ENCODE measurements around the gene POMT1. TPM values are rescaled to one million over a fixed set of nuclear protein-coding genes. Genes with fewer than 3 reads are reported as not detected.

The POMT1 gene
- total and polyA plus RNA-seq, 2 experiments from 2014 or later, result 35.3 to 44.8 TPM

DNA sequence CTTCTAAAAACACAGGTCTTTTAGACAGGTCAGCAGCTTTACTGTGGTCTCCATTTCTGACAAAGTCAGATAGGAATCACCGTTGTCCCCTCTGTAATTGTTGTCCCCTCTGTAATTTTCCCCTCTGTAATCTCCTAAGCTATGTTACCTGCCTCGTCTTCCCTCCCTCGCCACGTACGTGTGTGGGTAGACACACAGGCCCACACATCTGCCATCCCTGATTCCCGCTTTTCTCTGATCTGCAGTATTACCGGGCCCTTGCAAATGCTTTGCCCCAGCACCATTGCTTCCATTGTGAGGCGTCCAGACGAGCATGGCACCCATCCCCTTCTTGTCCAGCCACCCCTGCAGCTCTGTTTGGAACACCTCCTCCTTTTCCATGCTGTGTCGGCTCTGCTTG lies 45.0 kb upstream of the POMT1 start:
- Histone ChIP-seq H3K9me2 (replicated peaks; ENCODE audit: insufficient read depth) (no peaks in the 10 kb centered on the region), H4K20me1 (ENCODE audit: insufficient read depth, poor library complexity, severe bottlenecking) (peaks cover 14% of the 10 kb centered on the region)
- no peak for DNase-seq (ENCODE audit: low spot score)

GRCh38 chr9:131459056-131459455 lies 43.7 kb upstream of the POMT1 start:
- Histone ChIP-seq H3K27ac (no peak overlapping the region), H3K27me3 (no peaks in the 10 kb centered on the region), H4K20me1 (ENCODE audit: insufficient read depth, poor library complexity, severe bottlenecking) (peaks cover 4% of the 10 kb centered on the region), H3K4me3 (no peak overlapping the region), H3K9me3 (ENCODE audit: low read depth) (no peaks in the 10 kb centered on the region), H2AFZ (no peak overlapping the region), H3K4me2 (no peak overlapping the region), H3K9me2 (replicated peaks; ENCODE audit: insufficient read depth) (no peaks in the 10 kb centered on the region), H3K36me3 (replicated peaks; ENCODE audit: insufficient read depth, low read depth) (peaks cover 5% of the 10 kb centered on the region), H3K79me2 (peaks cover 50% of the 10 kb centered on the region), H3K4me1 (ENCODE audit: insufficient read depth) (no peaks in the 10 kb centered on the region)
- no peak for DNase-seq (ENCODE audit: low spot score)
- 99% methylated on average over 10 of the region's 10 CpGs for WGBS (ENCODE audit: low lambda C conversion rate, missing lambda C conversion rate)
- TF ChIP-seq EZH2 (IDR thresholded peaks at IDR 0.05; ENCODE audit: borderline replicate concordance) (no peak), EZH2phosphoT487 (IDR thresholded peaks at IDR 0.05; ENCODE audit: low read depth, severe bottlenecking, unreplicated experiment) (no peak), CTCF (IDR thresholded peaks at IDR 0.05; ENCODE audit: poor library complexity) (no peak)

More for the DNA sequence above, 45.0 kb upstream of the POMT1 start:
- H3K9me3 ChIP-seq (ENCODE audit: low read depth), result no peaks in the 10 kb centered on the region
- H3K79me2 ChIP-seq, result peaks cover 57% of the 10 kb centered on the region
- no peak overlapping the region for H3K4me3 ChIP-seq
- H2AFZ ChIP-seq, result no peak overlapping the region
- TF ChIP-seq EZH2phosphoT487 (IDR thresholded peaks at IDR 0.05; ENCODE audit: low read depth, severe bottlenecking, unreplicated experiment) (no peak), EZH2 (IDR thresholded peaks at IDR 0.05; ENCODE audit: borderline replicate concordance) (no peak), CTCF (IDR thresholded peaks at IDR 0.05; ENCODE audit: poor library complexity) (no peak)
- no peaks in the 10 kb centered on the region for H3K4me1 ChIP-seq (ENCODE audit: insufficient read depth)
- no peak overlapping the region for H3K4me2 ChIP-seq
- no peaks in the 10 kb centered on the region for H3K27me3 ChIP-seq
- WGBS (ENCODE audit: low lambda C conversion rate, missing lambda C conversion rate), result 95% methylated on average over 10 of the region's 10 CpGs
- peaks cover 5% of the 10 kb centered on the region for H3K36me3 ChIP-seq (replicated peaks; ENCODE audit: insufficient read depth, low read depth)
- H3K27ac ChIP-seq, result no peak overlapping the region

DNA sequence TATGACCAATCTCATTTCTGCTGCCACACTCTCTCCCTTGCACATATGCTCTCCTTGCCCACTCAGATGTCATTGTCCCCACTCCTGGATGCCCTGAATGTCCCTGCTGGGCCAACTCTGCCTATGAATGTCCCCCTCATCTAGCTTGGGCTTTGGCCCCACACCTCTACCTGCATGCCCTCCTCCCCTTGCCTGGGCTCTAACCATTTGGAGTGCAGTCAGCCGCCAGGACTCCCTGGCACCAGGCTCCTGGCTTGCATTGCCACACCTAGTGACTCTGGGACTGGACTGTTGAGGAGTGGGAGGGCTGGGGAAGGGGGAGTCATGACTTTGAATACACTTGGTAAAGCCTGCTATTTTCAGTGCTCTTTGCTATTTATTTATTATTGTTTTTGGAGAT lies 41.6 kb upstream of the POMT1 start:
- no peak for DNase-seq (ENCODE audit: low spot score)
- no peaks in the 10 kb centered on the region for H4K20me1 ChIP-seq (ENCODE audit: insufficient read depth, poor library complexity, severe bottlenecking)
- no peak for TF ChIP-seq EZH2 (IDR thresholded peaks at IDR 0.05; ENCODE audit: borderline replicate concordance)
- no peaks in the 10 kb centered on the region for H3K4me1 ChIP-seq (ENCODE audit: insufficient read depth)
- H3K79me2 ChIP-seq, result peaks cover 42% of the 10 kb centered on the region
- no peaks in the 10 kb centered on the region for H3K9me2 ChIP-seq (replicated peaks; ENCODE audit: insufficient read depth)
- H3K9me3 ChIP-seq (ENCODE audit: low read depth), result no peaks in the 10 kb centered on the region
- H3K4me3 ChIP-seq, result no peak overlapping the region
- WGBS (ENCODE audit: low lambda C conversion rate, missing lambda C conversion rate), result 97% methylated on average over 1 of the region's 1 CpG
- no peaks in the 10 kb centered on the region for H3K27me3 ChIP-seq
- no peak overlapping the region for H3K27ac ChIP-seq
- no peak overlapping the region for H3K4me2 ChIP-seq
- peaks cover 5% of the 10 kb centered on the region for H3K36me3 ChIP-seq (replicated peaks; ENCODE audit: insufficient read depth, low read depth)
- H2AFZ ChIP-seq, result no peak overlapping the region

GRCh38 chr9:131464354-131465000 lies 38.2 kb upstream of the POMT1 start:
- H3K9me3 ChIP-seq (ENCODE audit: low read depth), result no peaks in the 10 kb centered on the region
- H2AFZ ChIP-seq, result no peak overlapping the region
- H3K27me3 ChIP-seq, result no peaks in the 10 kb centered on the region
- H3K36me3 ChIP-seq (replicated peaks; ENCODE audit: insufficient read depth, low read depth), result peaks cover 5% of the 10 kb centered on the region
- TF ChIP-seq EZH2phosphoT487 (IDR thresholded peaks at IDR 0.05; ENCODE audit: low read depth, severe bottlenecking, unreplicated experiment), result no peak
- no peak for TF ChIP-seq EZH2 (IDR thresholded peaks at IDR 0.05; ENCODE audit: borderline replicate concordance)
- TF ChIP-seq CTCF (IDR thresholded peaks at IDR 0.05; ENCODE audit: poor library complexity), result no peak
- DNase-seq (ENCODE audit: low spot score), result no peak
- H3K4me1 ChIP-seq (ENCODE audit: insufficient read depth), result no peaks in the 10 kb centered on the region
- no peaks in the 10 kb centered on the region for H3K9me2 ChIP-seq (replicated peaks; ENCODE audit: insufficient read depth)
- 94% methylated on average over 24 of the region's 24 CpGs for WGBS (ENCODE audit: low lambda C conversion rate, missing lambda C conversion rate)
- H3K4me2 ChIP-seq, result no peak overlapping the region
- peaks cover 50% of the 10 kb centered on the region for H3K79me2 ChIP-seq
- no peaks in the 10 kb centered on the region for H4K20me1 ChIP-seq (ENCODE audit: insufficient read depth, poor library complexity, severe bottlenecking)
- H3K27ac ChIP-seq, result no peak overlapping the region
- H3K4me3 ChIP-seq, result no peak overlapping the region
